Measurements from ENCODE around the gene GNAT3.

The GNAT3 gene

GRCh38 chr7:80464211-80464610 is 47.7 kb downstream of the GNAT3 start:
- TF ChIP-seq GATA2 (IDR thresholded peaks at IDR 0.05; ENCODE audit: low read depth, low read length): no peak
- no peak for TF ChIP-seq GATA3 (IDR thresholded peaks at IDR 0.05; ENCODE audit: low read depth, low read length)

DNA sequence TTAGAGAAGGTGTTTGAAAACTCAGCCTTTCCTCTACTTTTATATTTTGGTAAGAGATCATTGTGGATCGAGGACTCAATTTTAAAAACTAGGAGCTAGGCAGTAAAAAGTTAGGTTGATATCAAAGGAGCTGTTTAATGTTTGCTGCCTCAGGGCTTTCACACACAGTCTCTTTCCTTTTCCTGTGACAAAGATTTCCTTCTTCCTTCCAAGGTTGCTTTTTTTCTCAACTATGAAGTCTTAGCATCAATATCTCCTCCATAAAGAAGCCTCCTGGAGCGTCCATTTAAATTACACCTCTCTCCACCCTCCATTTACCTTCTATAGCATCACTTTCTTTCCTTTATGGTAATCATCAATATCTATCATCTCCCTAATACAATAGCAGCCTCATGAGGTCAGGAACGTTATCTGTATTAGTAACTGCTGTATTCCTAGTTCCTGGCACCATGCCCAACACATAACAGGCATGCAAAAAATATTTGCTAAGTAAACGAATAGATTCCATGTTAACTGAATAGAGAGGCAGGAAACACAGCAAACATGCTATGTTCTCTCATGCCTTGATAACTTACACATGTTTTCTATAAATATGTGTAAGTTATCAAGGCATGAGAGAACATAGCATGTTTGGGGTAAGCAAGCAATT is 48.5 kb downstream of the GNAT3 start:
- no peak for TF ChIP-seq GATA3 (IDR thresholded peaks at IDR 0.05; ENCODE audit: low read depth, low read length)
- no peak for TF ChIP-seq GATA2 (IDR thresholded peaks at IDR 0.05; ENCODE audit: low read depth, low read length)

GRCh38 chr7:80460857-80461256 is 51.0 kb downstream of the GNAT3 start:
- TF ChIP-seq GATA2 (IDR thresholded peaks at IDR 0.05; ENCODE audit: low read depth, low read length) (no peak), GATA3 (IDR thresholded peaks at IDR 0.05; ENCODE audit: low read depth, low read length) (no peak)

DNA sequence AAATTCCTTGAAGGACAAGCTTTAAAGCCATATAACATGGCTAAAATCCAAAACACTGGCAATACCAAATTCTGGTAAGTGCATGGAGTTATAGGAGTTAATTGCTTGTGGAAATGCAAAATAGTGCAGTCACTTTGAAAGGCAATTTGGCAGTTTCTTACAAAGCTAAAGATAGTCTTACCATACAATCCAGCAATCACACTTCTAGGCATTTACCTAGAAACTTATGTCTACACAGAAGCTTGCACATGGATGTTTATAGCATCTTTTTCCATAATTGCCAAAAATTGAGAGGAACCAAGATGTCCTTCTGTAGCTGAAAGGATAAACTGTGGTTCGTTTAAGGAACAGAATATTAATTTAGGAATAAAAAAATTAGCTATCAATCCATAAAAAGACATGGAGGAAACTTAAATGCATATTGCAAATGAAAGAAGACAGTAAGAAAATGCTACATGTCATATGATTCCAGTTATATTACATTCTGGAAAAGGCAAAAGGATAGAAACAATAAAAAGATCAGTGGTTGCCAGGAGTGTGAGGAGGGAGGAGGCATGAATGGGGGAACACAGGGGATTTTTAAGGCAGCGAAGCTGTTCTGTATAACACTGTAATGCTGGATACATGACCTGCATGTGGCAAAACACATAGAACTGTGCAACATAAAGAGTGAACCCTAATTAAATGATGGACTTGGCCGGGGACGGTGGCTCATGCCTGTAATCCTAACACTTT is 51.9 kb downstream of the GNAT3 start:
- TF ChIP-seq GATA3 (IDR thresholded peaks at IDR 0.05; ENCODE audit: low read depth, low read length): no peak
- no peak for TF ChIP-seq GATA2 (IDR thresholded peaks at IDR 0.05; ENCODE audit: low read depth, low read length)

DNA sequence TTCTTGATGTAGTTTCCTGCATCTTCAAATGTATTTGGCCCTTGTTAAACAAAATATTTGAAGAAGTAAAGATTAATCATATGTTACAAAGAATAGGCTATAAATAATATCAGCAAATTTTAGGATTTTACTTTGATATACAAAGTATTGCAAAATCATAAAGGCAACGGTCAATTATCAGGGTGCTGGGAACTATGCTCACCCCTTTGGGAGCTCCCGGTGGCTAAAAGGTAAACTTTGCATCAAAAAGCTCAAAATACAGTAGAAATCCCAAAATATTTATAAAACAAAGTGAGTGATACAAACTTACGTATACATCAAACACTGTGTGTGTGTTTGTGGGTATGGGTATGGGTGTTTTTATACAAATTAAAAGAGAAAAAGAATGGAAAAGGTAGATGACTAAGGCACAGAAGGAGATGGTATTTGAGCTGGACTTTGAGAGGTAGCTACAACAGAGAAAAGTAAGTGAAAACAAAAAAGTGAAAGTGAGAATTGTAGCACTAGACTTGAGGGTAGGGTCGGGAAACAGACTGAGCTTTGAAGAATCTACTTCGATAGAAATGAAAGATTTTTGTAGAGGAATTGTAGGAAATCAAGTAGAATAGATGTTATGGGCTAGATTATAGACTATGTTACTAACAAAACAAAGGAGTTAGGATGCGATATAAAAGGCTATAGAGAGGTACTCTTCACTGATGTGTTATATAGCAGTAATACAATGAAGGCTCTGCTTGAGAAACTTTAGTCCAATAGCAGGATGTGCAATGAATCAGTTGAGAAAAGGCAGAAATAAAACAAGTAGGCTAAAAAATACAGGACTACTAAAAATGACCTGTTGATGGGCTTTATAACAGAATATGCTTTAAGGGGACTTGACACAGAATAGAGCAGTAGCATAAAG is 52.8 kb downstream of the GNAT3 start:
- no peak for TF ChIP-seq GATA2 (IDR thresholded peaks at IDR 0.05; ENCODE audit: low read depth, low read length)
- no peak for TF ChIP-seq GATA3 (IDR thresholded peaks at IDR 0.05; ENCODE audit: low read depth, low read length)

DNA sequence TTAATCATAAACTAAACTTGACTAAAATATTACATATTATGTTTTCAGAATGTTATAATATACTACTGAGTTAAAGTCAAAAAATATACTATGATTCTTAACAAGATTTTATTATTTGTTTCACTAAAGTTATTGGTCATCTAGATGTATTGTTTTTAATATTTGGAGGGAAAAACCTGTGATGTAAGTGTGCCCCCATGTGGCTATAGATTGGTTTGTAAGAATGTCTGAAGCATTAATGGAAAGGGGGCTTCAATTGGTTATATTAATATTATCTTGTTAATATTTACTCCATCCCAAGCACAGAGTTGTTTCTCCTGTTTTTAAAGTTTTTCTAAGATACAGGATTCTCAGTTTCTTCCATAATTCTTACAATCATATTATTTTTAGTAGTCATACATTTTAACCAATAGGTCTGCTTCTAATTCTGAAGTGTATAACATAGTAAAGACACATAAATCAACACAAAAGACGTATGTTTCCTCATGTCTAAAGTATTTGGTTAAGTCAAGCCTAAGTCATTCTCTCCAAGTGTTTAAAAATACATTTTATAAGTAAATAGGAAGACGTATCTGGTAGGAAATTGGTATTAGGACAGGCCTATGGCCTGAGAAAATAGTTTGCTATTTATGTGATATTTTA is 58.0 kb downstream of the GNAT3 start:
- TF ChIP-seq GATA2 (IDR thresholded peaks at IDR 0.05; ENCODE audit: low read depth, low read length) (no peak), GATA3 (IDR thresholded peaks at IDR 0.05; ENCODE audit: low read depth, low read length) (no peak)

GRCh38 chr7:80450621-80451308 is 61.1 kb downstream of the GNAT3 start:
- TF ChIP-seq GATA2 (IDR thresholded peaks at IDR 0.05; ENCODE audit: low read depth, low read length): no peak
- no peak for TF ChIP-seq GATA3 (IDR thresholded peaks at IDR 0.05; ENCODE audit: low read depth, low read length)

GRCh38 chr7:80449836-80450235 is 62.0 kb downstream of the GNAT3 start:
- TF ChIP-seq GATA2 (IDR thresholded peaks at IDR 0.05; ENCODE audit: low read depth, low read length): no peak
- no peak for TF ChIP-seq GATA3 (IDR thresholded peaks at IDR 0.05; ENCODE audit: low read depth, low read length)

DNA sequence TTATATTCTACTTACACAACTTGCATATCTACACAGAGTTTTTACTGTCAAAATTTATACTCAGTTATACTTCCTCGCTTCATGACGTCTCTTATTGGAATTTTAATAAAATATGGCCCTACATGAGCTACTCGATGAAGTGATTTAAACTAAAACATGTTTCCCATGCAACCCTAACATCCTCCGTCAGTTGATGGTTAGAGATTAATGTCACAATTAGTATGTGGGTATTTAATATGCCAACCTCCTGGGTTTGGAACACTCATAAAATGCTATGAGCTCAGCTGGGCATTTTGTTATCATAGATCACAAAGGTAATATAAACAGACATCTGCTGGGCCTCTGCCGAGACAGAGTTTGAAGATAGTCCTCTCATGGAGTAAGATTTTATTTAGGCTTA is 66.5 kb downstream of the GNAT3 start:
- TF ChIP-seq GATA2 (IDR thresholded peaks at IDR 0.05; ENCODE audit: low read depth, low read length) (peak; percentile 14; the same call in 1 of the 2 replicates), GATA3 (IDR thresholded peaks at IDR 0.05; ENCODE audit: low read depth, low read length) (peak; percentile 40; the same call in 1 of the 2 replicates)

DNA sequence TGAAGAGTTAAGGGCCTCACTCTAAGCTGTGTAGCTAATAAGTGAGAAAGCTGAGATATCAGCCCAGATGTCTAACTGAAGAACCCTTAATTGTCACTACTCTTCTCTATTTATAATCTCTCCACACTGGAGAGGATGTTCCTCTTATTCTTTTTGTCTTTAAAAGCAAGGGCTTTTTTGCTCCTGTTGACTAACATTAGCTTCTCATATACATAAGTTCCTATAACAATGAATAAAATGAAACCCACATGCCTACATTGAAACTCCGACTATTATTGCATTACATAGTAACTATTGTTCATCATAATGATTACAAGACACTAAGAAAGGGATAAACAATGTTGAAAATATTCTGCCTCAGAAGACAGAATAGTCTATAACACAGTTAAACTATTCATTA is 67.1 kb downstream of the GNAT3 start:
- no peak for TF ChIP-seq GATA2 (IDR thresholded peaks at IDR 0.05; ENCODE audit: low read depth, low read length)
- TF ChIP-seq GATA3 (IDR thresholded peaks at IDR 0.05; ENCODE audit: low read depth, low read length): no peak

- TF ChIP-seq GATA3 (IDR thresholded peaks at IDR 0.05; ENCODE audit: low read depth, low read length) (no peak), GATA2 (IDR thresholded peaks at IDR 0.05; ENCODE audit: low read depth, low read length) (no peak)
Measured at GRCh38 chr7:80443325-80443724, 68.5 kb downstream of the GNAT3 start.

DNA sequence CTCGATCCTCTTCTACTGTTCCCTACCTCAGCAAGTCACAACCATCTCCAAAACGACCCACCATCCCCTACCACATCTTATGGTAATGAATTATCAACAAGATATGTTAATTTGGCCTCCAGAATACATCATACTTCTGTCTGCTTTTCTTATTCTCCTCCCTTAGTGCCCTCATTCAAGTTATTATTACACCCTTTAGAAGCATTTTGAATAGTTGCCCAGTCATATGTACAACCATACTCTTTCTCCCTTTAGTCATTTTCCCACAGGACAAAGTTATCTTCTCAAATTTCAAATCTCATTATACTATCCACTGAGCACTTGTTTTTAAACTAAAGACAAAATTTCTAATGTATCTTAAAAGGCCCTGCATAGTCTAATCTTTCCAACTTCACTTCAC is 71.0 kb downstream of the GNAT3 start:
- no peak for TF ChIP-seq GATA3 (IDR thresholded peaks at IDR 0.05; ENCODE audit: low read depth, low read length)
- no peak for TF ChIP-seq GATA2 (IDR thresholded peaks at IDR 0.05; ENCODE audit: low read depth, low read length)
